HFF-Myc (cell line): Measurements from ENCODE around the gene IFT122.

ENCODE experiments used
- DNase-seq: peaks from one replicate; pipeline ENCODE4 v3.0.0-alpha.2; 2011; ENCODE audit warnings: low read depth; ENCODE audit errors: extremely low read depth
- H3K4me3 ChIP-seq: replicated peaks from 2 replicates; pipeline ENCODE4 v1.5.1; 2011; ENCODE audit warnings: low read depth, mild to moderate bottlenecking, control low read depth, low read length
- CTCF ChIP-seq: IDR thresholded peaks from 2 replicates; pipeline ENCODE4 v1.5.1; 2012; ENCODE audit warnings: mild to moderate bottlenecking, low read depth, low read length, control low read depth; ENCODE audit errors: missing control alignments

The IFT122 gene

GRCh38 chr3:129560269-129560787 is 120.3 kb downstream of the IFT122 start:
- H3K4me3 ChIP-seq: peak overlapping the region; percentile 74
- no peak for TF ChIP-seq CTCF
- no peak for DNase-seq

- TF ChIP-seq CTCF: no peak
- H3K4me3 ChIP-seq: peak overlapping the region; percentile 74
- DNase-seq: no peak
These were observed 121.0 kb downstream of the IFT122 start for GRCh38 chr3:129560911-129561594.

- DNase-seq: no peak
- TF ChIP-seq CTCF: no peak
- no peak overlapping the region for H3K4me3 ChIP-seq
These were observed 121.7 kb downstream of the IFT122 start for GRCh38 chr3:129561619-129562248.

GRCh38 chr3:129562803-129563202 is 122.8 kb downstream of the IFT122 start:
- TF ChIP-seq CTCF: no peak
- no peak overlapping the region for H3K4me3 ChIP-seq
- no peak for DNase-seq

GRCh38 chr3:129563332-129563731 is 123.3 kb downstream of the IFT122 start:
- no peak for TF ChIP-seq CTCF
- no peak for DNase-seq
- H3K4me3 ChIP-seq: no peak overlapping the region

- no peak for DNase-seq
- TF ChIP-seq CTCF: no peak
- H3K4me3 ChIP-seq: no peak overlapping the region
These were observed 124.0 kb downstream of the IFT122 start for GRCh38 chr3:129563850-129564535.
